Activated CD8-positive, alpha-beta memory T cell treated with anti-CD3 and anti-CD28 coated beads for 48 hours (primary cell): ENCODE data around the gene WNT7B.
"Not testable (repeated sequence)": the region's sequence is repeated elsewhere in the genome, so short reads cannot be mapped to it uniquely, and the experiment has no call there.

Experiments
- DNase-seq, 3 experiments: peaks; one replicate each; pipeline ENCODE4 v3.0.0-alpha.2; 2020; ENCODE audit warnings: low read depth in 2 of 3, low spot score in 2 of 3

The WNT7B gene

DNA sequence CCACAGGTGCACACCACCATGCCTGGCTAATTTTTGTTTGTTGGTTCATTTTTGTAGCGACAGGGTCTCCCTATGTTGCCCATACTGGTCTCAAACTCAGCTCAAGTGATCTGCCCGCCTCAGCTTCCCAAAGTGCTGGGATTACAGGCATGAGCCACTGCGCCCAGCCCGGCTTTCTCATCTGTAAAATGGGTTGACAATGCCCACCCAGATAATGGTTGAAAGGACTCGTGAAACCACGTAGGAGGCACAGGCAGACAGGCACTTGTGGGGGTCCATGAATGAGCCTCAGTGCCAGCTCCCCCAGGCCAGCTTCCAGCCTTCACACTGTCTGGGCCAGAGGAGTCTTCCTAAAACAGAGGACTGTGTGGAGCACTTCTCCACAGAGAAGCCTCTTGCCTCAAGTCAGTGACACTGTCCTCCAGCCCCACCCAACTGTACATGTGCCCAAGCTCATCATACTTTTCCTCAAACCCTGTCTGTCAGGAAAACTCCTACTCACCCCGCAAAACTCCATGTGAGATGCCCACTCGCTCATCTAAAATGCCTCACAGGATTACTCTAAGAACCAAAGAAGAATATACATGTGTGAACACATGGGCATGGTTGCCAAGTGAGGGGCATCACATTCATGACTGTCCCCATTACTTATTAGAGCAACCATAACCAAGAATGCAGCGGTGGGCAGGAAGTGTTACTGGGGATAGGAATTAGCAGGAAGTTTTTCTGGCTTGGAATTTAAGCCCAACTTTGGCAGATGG lies 32.1 kb upstream of the WNT7B start:
- no peak for DNase-seq

DNA sequence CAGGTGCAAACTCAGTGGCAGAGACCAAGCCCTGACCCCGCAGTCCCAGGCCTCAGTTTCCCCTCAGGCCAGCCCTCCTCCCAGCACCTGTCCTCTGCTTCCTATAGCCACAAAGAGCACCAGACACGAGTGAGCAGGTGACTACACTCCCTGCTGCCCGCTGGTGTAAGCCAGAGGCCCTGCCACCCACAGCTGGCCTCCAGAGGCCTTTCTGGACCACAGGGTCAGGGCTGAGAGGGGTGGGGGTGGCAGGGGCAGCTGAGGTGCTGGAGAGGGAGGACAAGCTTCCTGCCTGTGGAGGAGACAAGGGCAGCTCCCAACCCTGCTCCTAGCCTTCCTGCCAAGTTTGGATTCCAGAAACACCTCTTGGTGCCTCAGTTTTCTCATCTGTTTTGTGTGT lies 31.3 kb upstream of the WNT7B start:
- DNase-seq = no peak

DNA sequence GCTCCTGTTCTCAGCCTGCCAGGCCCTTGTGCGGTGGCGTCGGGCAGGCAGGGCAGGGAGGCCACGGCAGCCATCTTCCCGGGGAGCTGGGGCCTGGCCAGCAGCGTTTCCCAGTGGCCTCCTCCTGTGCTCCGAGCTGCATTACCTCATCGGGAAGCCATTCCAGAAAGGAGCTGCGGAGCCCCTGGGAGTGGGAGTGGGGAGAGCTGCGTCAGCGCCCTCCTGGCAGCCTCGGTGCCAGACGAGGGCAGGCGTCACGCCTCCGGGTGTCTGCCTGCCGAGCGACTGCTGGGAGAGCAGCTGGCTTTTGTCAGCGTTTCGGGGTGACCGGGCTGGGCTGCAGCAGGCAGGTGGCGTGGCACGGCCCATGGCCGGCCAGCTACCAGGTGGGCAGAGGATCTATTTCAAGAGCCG lies 30.9 kb upstream of the WNT7B start:
- DNase-seq = no peak

DNA sequence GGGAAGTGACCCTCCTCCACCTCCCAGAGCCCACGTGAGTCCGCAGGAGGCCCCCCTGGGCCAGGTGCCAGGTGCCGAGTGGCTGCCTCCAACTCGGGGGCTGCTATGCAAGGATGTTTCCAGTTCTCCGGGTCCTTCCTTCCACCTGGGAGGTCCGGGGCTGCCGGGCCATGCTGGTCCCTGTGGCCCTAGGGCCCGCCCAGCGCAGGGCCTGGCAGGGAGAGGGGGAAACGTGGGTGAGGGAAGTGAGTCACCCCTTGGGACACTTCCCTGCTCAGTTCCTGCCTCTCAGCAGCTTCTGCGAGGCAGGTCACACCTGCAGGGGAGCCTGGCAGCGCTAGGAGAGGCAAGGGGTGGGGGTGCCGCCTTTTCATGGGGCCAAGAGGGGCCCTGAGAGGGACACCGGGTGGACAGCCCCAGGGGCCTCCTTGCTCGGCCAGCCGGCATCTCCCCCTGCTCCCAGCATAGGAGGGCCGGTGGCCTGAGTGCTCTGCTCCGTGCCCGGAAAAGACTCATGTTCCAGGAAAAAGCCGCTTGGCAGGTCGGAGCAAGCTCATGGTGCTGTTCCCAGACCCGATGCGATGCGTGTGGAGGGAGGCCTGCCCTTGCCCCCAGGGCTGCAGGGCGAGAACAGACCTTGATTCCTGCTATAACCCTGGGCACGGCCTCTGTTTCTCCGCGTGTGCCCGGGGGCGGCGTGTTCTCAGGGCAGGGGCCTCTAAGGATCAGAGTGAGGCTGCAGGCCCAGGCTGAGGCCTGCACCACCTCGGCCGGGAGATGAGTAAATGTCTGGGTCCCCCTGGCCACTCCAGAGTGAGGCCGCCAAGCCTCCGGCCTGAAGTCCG lies 30.3 kb upstream of the WNT7B start:
- no peak for DNase-seq

DNA sequence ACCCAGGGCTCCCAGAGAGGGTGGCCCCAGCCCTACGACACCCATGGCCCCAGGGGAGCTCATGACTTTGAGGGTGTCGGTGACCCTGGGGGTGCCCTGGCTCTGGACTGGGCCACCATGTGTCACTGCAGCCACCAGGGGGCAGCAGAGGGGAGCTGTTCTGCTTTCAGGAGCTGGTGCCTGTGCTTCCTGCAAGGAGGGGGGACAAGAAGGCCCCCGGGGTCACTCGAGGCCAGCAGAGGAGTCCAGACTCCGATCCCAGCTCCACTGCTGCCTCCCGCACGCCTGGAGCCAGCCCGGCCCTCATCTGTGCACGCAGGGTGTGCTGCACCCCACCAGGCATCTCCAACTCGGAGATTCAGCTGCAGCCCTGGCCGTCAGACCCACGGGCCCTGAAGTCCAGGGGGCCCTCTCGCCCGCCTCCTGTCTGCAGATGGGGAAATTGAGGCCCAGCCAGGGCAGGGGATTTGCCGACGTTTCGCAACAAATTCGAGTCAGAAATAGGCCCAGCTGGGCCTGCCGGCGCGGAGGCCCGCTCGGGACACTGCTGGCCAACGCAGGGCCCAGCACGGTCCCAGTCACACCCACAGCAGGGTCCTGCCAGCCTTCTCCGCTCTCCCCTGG lies 29.5 kb upstream of the WNT7B start:
- DNase-seq = peak; percentile 70 to 97 (median 94)

DNA sequence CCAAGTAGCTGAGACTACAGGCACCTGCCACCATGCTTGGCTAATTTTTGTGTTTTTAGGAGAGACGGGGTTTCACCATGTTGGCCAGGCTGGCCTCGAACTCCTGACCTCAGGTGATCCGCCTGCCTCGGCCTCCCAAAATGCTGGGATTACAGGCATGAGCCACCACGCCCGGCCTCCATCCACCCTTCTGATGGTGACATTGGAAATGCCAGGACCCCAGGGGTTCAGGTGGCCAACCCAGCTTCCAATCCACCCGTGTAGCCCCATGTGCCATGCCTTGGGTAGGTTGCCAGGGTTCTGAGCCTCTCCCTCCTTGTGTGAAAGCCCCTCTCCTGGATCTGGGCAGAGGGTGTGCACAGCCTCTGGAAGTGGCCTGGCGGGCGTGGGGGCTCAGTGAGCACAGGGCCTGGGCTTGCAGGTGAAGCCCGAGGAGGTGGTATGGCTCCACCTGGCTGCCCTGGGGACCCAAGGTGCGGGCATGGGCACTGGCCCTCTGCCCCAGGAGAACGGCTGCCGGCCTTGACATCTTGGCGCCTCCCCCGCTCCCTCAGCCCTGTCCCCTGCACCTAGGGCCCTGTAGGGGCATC lies 28.2 kb upstream of the WNT7B start:
- DNase-seq = not testable (repeated sequence)

DNA sequence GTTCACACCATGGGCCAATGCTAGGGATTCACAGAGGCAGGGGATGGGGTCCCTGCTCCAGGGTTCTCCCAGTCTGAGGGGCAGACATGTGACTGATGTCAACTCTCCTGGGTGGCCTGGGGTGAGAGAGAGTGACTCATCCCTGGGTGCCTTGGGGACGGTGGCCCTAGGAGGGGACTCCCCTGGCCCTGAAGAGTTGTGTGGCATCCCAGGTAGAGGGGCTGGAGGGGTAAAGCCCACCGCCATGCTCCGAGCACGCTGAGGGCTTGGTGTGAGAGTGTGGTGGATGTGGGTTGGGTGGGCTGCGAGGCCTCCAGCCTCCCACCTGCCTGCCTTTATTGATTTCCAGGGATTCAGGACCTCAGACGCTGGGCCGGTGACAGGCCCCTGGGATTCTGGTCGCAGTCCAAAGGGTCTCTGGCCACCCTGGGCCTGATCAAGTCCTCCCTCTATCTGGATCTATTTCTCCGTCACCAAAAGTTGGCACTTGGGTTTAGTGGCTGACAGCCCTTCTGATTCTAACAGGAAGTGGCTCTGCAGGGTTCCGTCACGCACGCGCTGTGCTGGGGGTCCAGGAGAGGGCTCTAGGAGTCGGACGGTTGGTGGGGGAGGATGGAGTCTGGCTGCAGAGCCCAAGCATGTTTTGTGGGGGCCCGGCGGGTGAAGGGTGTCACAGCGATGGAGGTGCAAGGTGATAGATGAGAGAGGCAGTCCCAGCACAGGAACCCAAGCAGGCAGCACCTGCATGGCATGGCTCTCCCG lies 27.3 kb upstream of the WNT7B start:
- DNase-seq = no peak

DNA sequence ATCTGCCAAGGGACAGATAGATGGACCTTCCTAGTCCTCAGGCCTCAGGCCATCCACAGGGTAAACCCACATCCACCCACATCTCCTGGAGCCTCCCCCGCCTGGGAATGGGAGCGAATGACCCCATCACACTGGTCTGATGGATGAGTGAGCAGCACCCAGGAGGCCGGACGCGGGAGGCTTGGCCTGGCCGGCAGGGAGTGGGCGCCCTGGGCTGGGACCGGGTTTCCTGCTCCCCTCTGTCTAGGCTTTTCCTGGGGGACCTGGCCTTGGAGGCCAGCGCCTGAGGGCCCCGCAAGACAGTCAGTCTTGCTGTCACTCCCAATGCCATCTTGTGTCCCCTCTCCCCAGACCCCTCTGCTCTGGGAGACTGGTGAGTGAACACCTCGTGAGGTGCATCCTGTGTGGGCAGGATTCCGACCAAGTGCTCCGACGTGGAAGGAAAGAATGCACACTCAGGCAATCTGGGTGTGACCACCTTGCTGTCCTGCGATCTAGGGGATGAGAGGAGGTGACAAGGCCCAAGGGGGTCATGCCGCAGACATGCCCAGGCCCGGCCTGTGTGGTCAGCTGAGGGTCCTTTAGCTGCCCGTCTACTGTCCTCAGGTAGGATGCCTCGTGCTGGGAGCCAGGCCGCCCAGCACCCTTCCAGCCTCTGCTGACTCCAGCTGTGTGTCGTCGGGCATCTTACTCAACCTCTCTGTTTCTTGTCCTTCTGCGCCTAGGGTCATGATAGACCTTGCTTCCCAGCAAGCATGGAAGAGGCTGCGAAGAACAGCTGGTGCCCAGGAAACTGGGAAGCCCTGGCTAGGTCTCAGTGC lies 26.5 kb upstream of the WNT7B start:
- no peak for DNase-seq

DNA sequence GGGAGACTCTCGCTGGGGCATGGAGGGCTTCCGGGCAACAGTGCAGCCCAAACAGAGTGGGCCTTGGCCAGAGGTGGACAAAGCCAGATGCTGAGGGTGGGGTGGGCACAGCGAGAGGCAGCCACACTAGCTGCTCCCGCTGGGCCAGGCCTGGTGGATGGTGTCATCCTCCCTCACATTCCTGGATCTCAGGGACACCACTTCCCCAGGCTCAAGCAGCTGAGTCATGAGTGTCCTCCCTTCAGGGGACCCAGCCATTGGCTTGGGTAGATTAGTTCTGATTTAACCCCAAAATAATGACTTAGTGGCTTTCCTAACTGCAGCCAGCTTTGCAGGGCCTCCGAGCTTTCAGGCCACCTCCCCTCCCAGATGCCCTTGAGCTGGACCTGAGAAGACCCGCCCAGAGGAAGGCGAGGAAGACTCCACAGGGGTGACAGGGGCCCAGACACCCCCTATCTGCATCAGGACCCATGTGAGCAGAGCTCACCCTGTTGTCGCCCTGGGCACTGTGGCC lies 25.9 kb upstream of the WNT7B start:
- DNase-seq = no peak

DNA sequence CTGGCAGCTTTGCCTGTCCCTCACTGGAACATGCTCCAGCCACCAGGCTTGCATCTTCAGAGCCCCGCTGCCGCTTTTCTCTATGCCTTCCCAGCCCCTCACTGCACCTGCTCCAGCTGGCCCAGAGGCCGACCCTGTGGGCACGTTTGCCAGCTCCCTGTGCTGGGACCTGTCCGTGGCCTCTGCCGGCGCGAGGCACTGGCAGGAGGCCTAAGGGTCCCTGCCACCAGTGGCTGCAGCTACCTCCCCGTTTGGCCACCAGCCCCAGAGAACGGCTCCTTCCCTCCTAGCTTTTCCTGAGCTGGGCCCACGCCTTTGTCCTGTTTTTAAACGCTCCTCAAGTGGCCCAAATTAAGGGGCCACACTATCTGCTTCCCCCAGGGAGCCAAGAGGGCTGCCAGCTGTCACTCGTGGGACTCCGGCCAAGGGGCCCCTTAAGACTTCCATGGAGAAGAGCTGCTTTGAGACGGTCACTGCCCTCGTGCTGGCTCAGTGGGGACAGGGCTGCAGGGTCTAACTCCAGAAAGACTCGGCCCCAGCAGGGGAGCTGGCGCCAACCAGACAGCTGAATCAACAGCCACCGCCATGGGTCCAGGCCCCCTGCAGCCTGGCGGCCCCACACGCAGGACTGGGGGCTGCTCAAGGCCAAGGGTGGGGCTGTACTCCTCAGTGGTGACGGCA lies 24.6 kb upstream of the WNT7B start:
- no peak for DNase-seq

DNA sequence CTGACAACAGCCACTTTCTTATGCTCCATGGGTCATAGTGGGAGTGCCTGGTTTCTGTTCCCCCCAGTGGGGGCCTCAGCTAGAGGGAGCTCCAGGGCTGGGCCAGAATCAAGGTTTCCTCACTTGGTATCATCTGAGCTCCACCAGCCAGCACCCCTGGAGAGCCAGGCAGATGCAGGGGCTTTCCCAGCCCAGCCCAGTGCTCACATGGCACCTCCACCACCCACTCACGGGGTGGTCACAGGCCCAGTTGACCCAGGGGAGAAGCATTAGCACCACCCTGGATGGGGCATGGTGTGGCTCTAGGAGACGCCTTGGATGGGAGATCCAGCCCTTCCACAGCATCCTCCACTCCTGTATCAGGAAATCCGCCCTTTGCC lies 24.1 kb upstream of the WNT7B start:
- DNase-seq = no peak

DNA sequence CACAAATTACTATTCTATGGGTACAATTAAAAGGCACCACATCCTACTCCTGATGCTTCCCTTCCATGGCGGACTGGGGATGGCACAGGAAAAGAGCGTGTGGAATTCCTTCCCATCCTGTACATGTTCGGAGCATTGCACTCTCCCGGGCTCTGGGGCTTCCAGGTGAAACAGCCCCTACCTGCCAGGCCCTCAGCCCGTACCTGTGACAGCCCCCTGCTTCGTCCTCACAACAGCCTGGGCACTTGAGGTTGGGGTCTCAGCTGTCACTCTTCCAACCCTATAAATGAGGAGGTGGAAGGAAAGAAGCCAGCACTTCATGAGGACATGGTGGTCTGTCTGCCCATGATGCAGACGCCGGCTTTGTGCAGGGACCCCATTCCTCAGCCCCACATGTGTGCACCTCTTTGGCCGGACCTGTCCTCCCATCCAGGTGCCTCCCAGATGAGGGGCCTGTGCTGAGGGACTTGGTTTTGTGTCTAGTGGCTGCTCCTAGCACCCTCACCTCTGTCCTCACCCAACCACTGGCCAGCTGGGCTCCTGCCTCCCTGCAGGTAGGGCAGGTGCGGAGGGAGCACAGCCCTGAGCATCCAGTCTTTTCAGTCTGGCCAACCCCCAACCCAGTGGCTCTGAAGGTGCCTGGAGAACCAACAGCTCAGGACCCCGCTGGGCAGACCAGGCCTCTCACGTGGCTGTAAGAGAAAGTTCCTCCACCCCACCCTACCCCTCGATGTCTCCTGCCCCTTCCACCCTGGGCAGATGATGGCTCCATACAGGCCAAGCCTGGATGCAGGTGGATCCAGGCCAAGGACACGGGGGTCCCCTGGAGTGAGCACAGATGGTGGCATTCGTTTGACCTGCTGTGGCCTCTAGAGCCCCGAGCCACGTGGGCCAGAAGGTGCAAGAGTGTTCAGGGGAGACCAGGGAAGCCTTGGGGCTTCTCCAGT lies 23.4 kb upstream of the WNT7B start:
- no peak for DNase-seq

DNA sequence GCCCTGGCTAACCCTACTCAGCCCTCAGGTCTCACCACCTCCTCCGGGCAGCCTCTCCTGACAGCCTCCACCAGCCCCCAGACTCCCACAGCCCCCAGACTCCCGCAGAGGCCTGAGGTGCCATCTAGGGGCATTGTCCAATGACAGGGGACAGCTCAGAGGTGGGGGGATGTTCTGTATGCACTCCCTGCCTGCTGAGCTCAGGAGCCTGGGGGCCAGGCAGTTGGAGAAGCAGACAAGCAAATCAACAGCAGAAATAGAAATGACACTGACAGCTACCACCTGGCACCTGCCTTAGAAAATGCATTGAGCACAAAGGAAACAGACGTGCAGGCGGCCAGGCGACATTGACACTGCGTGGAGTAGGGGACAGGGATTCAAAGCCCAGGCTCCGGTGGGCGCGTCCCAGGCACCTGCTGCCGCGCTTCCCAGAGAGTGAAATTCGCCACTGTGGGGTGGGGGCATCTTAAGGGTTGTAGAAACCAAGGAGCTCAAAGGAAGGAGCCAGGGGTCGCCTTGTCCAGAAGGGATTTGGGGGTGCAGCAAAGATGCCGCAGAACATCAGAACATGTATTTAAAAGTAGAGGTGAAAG lies 22.5 kb upstream of the WNT7B start:
- DNase-seq = no peak

DNA sequence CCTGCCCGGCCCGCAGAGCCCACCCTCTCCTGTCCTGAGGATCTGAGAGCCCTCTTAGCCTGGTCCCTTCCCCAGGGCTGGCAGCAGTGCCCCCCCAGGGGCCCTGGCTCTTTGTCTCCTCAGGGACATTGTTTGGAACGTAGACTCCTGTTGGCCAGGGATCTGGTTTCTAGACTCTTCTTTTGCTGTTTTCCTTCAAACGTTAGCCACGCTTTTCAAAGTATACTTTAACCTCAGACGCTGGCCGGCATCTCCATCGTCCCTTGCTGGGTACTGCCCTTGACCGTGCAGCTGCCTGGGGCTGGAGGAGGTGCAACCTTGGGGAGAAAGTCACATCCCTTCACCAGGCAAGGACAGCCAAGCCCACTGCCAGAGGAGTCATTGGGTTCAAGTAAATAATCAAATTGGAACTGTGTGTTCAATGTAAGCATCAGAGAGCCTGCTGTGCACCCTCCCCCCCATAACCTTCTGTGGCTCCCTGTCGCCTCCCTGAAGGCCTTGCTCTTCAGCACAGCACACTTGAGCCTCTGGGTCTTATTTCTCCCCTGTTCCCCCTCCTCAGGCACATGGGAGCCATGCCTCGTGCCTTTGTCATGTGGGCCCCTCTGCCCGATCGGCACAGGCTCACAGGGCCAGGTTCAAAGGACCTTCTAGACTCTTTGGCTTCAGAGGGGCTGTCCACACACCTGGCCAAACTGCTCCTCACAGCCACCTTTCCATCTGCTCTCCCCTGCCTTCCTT lies 21.8 kb upstream of the WNT7B start:
- no peak for DNase-seq

DNA sequence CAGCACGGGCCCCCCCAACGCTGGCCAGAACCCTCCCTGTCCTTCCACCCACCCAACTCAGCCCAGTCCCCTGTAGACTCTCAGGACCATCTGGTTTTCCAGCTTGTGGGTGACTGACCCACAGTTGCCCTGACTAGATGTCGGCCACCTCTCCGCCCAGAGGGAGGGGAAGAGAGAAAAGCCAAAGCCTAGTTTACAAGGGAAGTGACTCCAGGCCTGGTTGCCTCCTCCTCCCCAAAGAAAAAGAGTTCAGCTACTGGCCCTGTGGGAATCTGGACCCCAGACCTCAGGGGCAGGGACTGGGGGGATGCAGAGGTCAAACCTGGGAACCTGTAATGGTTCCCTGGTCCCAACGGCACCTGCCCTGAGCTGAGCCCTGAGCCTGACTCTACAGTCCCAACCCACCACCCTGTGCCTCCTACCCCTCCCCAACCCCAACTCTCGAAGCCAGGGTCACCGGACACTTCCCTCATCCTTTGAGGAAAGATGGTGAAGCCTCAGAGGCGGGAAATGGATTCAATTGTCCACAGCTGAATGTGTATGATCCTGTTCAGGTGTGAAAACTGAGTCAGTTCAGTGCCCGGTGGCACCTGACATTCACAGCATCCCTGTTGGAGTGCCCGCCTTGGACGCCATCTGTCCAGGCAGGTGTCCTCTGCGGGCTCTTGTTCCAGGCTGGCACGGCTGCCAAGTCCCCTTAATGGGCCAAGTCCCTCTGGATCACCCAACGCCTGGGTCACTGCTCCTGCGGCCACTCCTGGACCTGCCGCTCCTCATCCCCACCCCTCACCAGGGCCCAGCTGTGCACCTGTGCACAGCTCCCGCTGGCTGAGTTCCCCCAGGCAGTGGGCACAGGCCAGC lies 21.0 kb upstream of the WNT7B start:
- no peak for DNase-seq

DNA sequence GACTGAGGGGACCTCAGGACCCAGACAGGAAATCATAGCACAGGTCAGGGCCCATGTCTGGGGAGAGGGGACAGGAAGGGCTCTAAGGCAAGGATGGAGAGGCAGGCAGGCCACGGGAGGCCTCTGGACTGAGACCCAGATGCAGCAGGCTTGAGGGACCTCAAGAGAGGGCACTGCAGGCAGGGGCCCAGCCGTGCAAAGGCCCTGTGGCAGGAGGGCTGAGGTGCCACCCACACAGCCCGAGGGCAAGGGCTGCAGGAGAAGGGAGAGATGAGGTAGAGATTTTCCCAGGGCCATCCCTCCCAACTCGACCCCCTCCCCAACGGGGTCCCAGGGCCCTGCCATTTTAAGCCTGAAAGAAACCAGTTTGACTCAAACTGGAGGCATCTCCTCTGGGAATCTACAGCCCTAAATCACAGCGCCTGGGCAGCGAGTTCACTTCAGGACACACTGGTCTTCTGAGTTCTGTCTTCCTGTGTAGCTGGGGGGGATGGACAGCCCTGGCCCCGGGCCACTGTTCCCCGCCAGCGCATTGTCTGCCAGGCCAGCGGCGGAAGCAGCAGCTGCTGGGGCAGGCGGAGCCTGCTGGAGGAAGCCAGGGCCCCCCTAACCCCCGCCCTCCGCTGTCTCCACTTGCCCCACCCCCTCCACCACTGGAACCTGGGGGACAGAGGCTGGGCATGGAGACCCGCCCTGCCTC lies 20.3 kb upstream of the WNT7B start:
- DNase-seq = no peak
